SK-N-SH (cell line): ENCODE results near the gene ZNF396. TPM values are rescaled to one million over a fixed set of nuclear protein-coding genes. Genes with fewer than 3 reads are reported as not detected.

Experiments
- CTCF ChIA-PET: fragments of 300-600, 350-600 bp; formaldehyde crosslinking; extraction: SDS; loops from one replicate; lab custom pipeline; 2021; lab: Yijun Ruan, JAX
- POLR2A ChIA-PET: fragments of 350-600 bp; sonication (Branson Sonifier 250); formaldehyde crosslinking; extraction: SDS; loops from one replicate; lab custom pipeline; 2020; ENCODE audit warnings: antibody characterized with exemption, inconsistent platforms; lab: Yijun Ruan, JAX
- DNase-seq: peaks from one replicate; pipeline ENCODE4 v3.0.0; 2012
- H2AFZ ChIP-seq: fragments of 200-600 bp; sonication (generic); 2 replicates; pipeline ENCODE4 v1.8.1; 2016; ENCODE audit warnings: antibody characterized with exemption, mild to moderate bottlenecking, low read depth
- H3F3A ChIP-seq: fragments of 200-600 bp; sonication (generic); replicated peaks from 2 replicates; pipeline ENCODE3; 2016; ENCODE audit warnings: antibody characterized with exemption, mild to moderate bottlenecking; ENCODE audit not compliant: insufficient read depth
- H3K27ac ChIP-seq, 2 experiments: fragments of 200-500 bp in 1 of 2; fragments of 200-600 bp in 1 of 2; sonication (Bioruptor generic) in 1 of 2; sonication (generic), shearing (Covaris generic) in 1 of 2; 2 replicates each; pipeline versions ENCODE4 v1.5.1 to v1.6.1; 2014 to 2016; ENCODE audit warnings: low read depth in 2 of 2, inconsistent platforms in 1 of 2, low read length in 1 of 2, mild to moderate bottlenecking in 1 of 2, mixed read lengths in 1 of 2
- H3K27me3 ChIP-seq: fragments of 200-600 bp; sonication (generic), shearing (Covaris generic); 2 replicates; pipeline ENCODE4 v1.6.1; 2016; ENCODE audit warnings: mixed run types; ENCODE audit not compliant: insufficient read depth
- H3K36me3 ChIP-seq, 2 experiments: fragments of 200-500 bp in 1 of 2; fragments of 200-600 bp in 1 of 2; sonication (Bioruptor generic) in 1 of 2; sonication (generic) in 1 of 2; replicated peaks in 1 of 2; 2 replicates each; pipeline versions ENCODE3 to v1.5.1; 2014 to 2016; ENCODE audit warnings: low read length in 1 of 2, mild to moderate bottlenecking in 1 of 2; ENCODE audit not compliant: insufficient read depth in 2 of 2, control insufficient read depth in 1 of 2
- H3K4me1 ChIP-seq, 2 experiments: fragments of 200-500 bp in 1 of 2; fragments of 200-600 bp in 1 of 2; sonication (Bioruptor generic) in 1 of 2; sonication (generic), shearing (Covaris generic) in 1 of 2; 2 replicates each; pipeline versions ENCODE4 v1.5.1 to v1.6.1; 2014 to 2016; ENCODE audit warnings: low read depth in 1 of 2, low read length in 1 of 2, mixed run types in 1 of 2; ENCODE audit not compliant: insufficient read depth in 2 of 2, control insufficient read depth in 1 of 2
- H3K4me2 ChIP-seq: fragments of 200-600 bp; sonication (generic), shearing (Covaris generic); 2 replicates; pipeline ENCODE4 v1.6.1; 2017; ENCODE audit warnings: mixed run types
- H3K4me3 ChIP-seq, 2 experiments: fragments of 200-500 bp in 1 of 2; fragments of 200-600 bp in 1 of 2; sonication (Bioruptor generic) in 1 of 2; sonication (generic), shearing (Covaris generic) in 1 of 2; 2 replicates each; pipeline versions ENCODE4 v1.5.1 to v1.8.1; 2014 to 2016; ENCODE audit warnings: low read depth in 2 of 2, inconsistent platforms in 1 of 2, low read length in 1 of 2, mild to moderate bottlenecking in 1 of 2, mixed read lengths in 1 of 2, moderate library complexity in 1 of 2
- H3K79me2 ChIP-seq: fragments of 200-600 bp; sonication (generic); 2 replicates; pipeline ENCODE4 v1.8.1; 2017; ENCODE audit warnings: mild to moderate bottlenecking; ENCODE audit not compliant: insufficient read depth
- H3K9ac ChIP-seq: fragments of 200-600 bp; sonication (generic); 2 replicates; pipeline ENCODE4 v1.6.1; 2017; ENCODE audit warnings: mixed run types
- H3K9me2 ChIP-seq: fragments of 200-600 bp; sonication (generic); 2 replicates; pipeline ENCODE4 v1.6.1; 2017; ENCODE audit warnings: mixed run types
- H3K9me3 ChIP-seq: fragments of 200-600 bp; sonication (generic); 2 replicates; pipeline ENCODE4 v1.6.1; 2017; ENCODE audit warnings: mixed run types, mild to moderate bottlenecking, moderate library complexity
- H4K20me1 ChIP-seq: fragments of 200-600 bp; sonication (generic); 2 replicates; pipeline ENCODE4 v1.6.1; 2017; ENCODE audit warnings: mild to moderate bottlenecking, mixed run types; ENCODE audit not compliant: insufficient read depth
- CHD2 ChIP-seq: fragments of 150-350 bp; IDR thresholded peaks from 2 replicates; pipeline ENCODE4 v1.6.1; 2018; ENCODE audit warnings: low read length; ENCODE audit not compliant: partially characterized antibody
- CTCF ChIP-seq: fragments of 200-600 bp; sonication (generic); IDR thresholded peaks from 2 replicates; pipeline ENCODE4 v1.6.1; 2017; ENCODE audit warnings: antibody characterized with exemption, mild to moderate bottlenecking, moderate library complexity
- ELF1 ChIP-seq: IDR thresholded peaks from 2 replicates; pipeline ENCODE4 v1.4.0; 2012
- EZH2phosphoT487 ChIP-seq: fragments of 200-600 bp; sonication (generic); IDR thresholded peaks from 2 replicates; pipeline ENCODE4 v1.6.1; 2017; ENCODE audit warnings: low read depth, mixed run types, mild to moderate bottlenecking, antibody characterized with exemption, moderate library complexity, borderline replicate concordance
- FOSL2 ChIP-seq: IDR thresholded peaks from 2 replicates; pipeline ENCODE4 v1.4.0; 2012; ENCODE audit warnings: low read depth, mild to moderate bottlenecking, moderate library complexity, borderline replicate concordance
- IRF3 ChIP-seq: fragments of 150-350 bp; IDR thresholded peaks from 2 replicates; pipeline ENCODE4 v1.6.1; 2016; ENCODE audit warnings: mild to moderate bottlenecking, low read depth, low read length
- MEF2A ChIP-seq: IDR thresholded peaks from 2 replicates; pipeline ENCODE4 v1.4.0; 2012; ENCODE audit warnings: low read depth, borderline replicate concordance
- MXI1 ChIP-seq: IDR thresholded peaks from 2 replicates; pipeline ENCODE4 v1.6.1; 2012; ENCODE audit warnings: mild to moderate bottlenecking, low read depth, low read length, improper control_type of control experiment
- NRF1 ChIP-seq: IDR thresholded peaks from 2 replicates; pipeline ENCODE4 v1.6.1; 2012; ENCODE audit warnings: low read depth, mild to moderate bottlenecking, low read length
- PBX3 ChIP-seq: IDR thresholded peaks from 2 replicates; pipeline ENCODE4; 2012
- REST ChIP-seq: IDR thresholded peaks from 2 replicates; pipeline ENCODE4 v1.6.1; 2012; ENCODE audit warnings: mild to moderate bottlenecking, low read depth, low read length, moderate library complexity
- SMC3 ChIP-seq: IDR thresholded peaks from 2 replicates; pipeline ENCODE4 v1.6.1; 2012; ENCODE audit warnings: low read depth, low read length, improper control_type of control experiment
- TAF1 ChIP-seq: IDR thresholded peaks from 2 replicates; pipeline ENCODE4 v1.6.1; 2012; ENCODE audit warnings: low read depth, mild to moderate bottlenecking, low read length, moderate library complexity, borderline replicate concordance
- USF1 ChIP-seq: IDR thresholded peaks from 2 replicates; pipeline ENCODE4 v1.4.0; 2012; ENCODE audit warnings: low read depth, borderline replicate concordance
- YY1 ChIP-seq: IDR thresholded peaks from 2 replicates; pipeline ENCODE4 v1.4.0; 2012; ENCODE audit warnings: low read depth, mild to moderate bottlenecking
- ZBTB33 ChIP-seq: IDR thresholded peaks from 2 replicates; pipeline ENCODE4 v1.4.0; 2012; ENCODE audit warnings: low read depth, borderline replicate concordance
- WGBS: methylation state at CpG from one replicate; pipeline ENCODE4 v1.1.6; 2017; ENCODE audit warnings: low lambda C conversion rate; 5-methylcytosine and 5-hydroxymethylcytosine counted together
- polyA plus RNA-seq, 3 experiments: library from polyadenylated mRNA; depleted of rRNA; stranded (reverse); fragments of >200 nt; gene quantifications; 2 replicates each; pipeline ENCODE4 v1.2.3, GENCODE V29; 2012

ZNF396 gene
- polyA plus RNA-seq, 1 of the 3 experiments (the other 2 are of a cell fraction) = 0.41 TPM

- Histone ChIP-seq H3K27ac (peak overlapping the region; percentile 96 to 98; a peak in 2 of 4 replicates), H4K20me1 (peaks cover 46% of the 10 kb centered on the region), H3K9me2 (no peaks in the 10 kb centered on the region), H3K27me3 (no peaks in the 10 kb centered on the region), H3K4me1 (peaks cover 0 to 15% of the 10 kb centered on the region in 2 experiments; a peak in 3 of 4 replicates), H3K9ac (peak overlapping the region; percentile 99), H3K9me3 (no peaks in the 10 kb centered on the region), H3K4me3 (peak overlapping the region; percentile 81 to 83), H3K4me2 (peak overlapping the region; percentile 86), H3K36me3 (peaks cover 31 to 46% of the 10 kb centered on the region in 2 experiments), H2AFZ (no peak overlapping the region), H3F3A (no peaks in the 10 kb centered on the region), H3K79me2 (peaks cover 66% of the 10 kb centered on the region)
- DNase-seq = no peak
- CTCF ChIA-PET = interaction anchor here (1.1 to 3.8 kb wide), 3 partner anchors 11 to 333 kb away, joined by 3 to 28 read pairs (median 5); no protein-coding TSS in a partner anchor
- POLR2A ChIA-PET = interaction anchor here (1.1 to 1.9 kb wide), 2 partner anchors 76 to 303 kb away, joined by 4 to 13 read pairs; partner anchors contain the start of gene MAPRE2
- 4% methylated on average over 7 of the region's 15 CpGs for WGBS
- TF ChIP-seq FOSL2 (no peak), NRF1 (no peak), TAF1 (no peak), MEF2A (no peak), ZBTB33 (no peak), MXI1 (no peak), PBX3 (no peak), YY1 (no peak)
Measured at GRCh38 chr18:35343488-35343935, 33.6 kb downstream of the ZNF396 start.

- no peak for DNase-seq
- H3F3A ChIP-seq = peaks cover 8% of the 10 kb centered on the region
- no peak overlapping the region for H3K9ac ChIP-seq
- WGBS = 98% methylated on average over 5 of the region's 5 CpGs
- no peak overlapping the region for H3K27ac ChIP-seq
- no peak overlapping the region for H3K4me2 ChIP-seq
- H3K9me2 ChIP-seq = no peaks in the 10 kb centered on the region
- peaks cover 88 to 97% of the 10 kb centered on the region in 2 experiments for H3K36me3 ChIP-seq
- ChIA-PET CTCF (no interaction called here), POLR2A (no interaction called here)
- H3K4me1 ChIP-seq = no peaks in the 10 kb centered on the region
- no peak overlapping the region for H3K4me3 ChIP-seq
- no peaks in the 10 kb centered on the region for H3K27me3 ChIP-seq
- no peak overlapping the region for H2AFZ ChIP-seq
- peaks cover 31% of the 10 kb centered on the region for H4K20me1 ChIP-seq
- H3K9me3 ChIP-seq = no peaks in the 10 kb centered on the region
- peaks cover 72% of the 10 kb centered on the region for H3K79me2 ChIP-seq
- no peak for TF ChIP-seq ELF1
- no peak for TF ChIP-seq REST
- no peak for TF ChIP-seq CTCF
- TF ChIP-seq IRF3 = no peak
- no peak for TF ChIP-seq EZH2phosphoT487
- TF ChIP-seq CHD2 = no peak
- TF ChIP-seq USF1 = no peak
- no peak for TF ChIP-seq SMC3
- no peak for TF ChIP-seq NRF1
Measured at GRCh38 chr18:35337286-35337685, 39.9 kb downstream of the ZNF396 start.
